Peyer's patch (tissue), 4 donors: ENCODE measurements around the gene PEDS1.

Experiments used
- CTCF ChIP-seq, 6 experiments: fragments of 450-650 bp in 4 of 6; fragments of 200-600 bp in 2 of 6; sonication (generic) in 1 of 6; IDR thresholded peaks; one replicate each; pipeline ENCODE4 v1.5.1; 2017 to 2019; ENCODE audit warnings: antibody characterized with exemption in 6 of 6, mild to moderate bottlenecking in 3 of 6, moderate library complexity in 1 of 6
- POLR2A ChIP-seq, 2 donors: fragments of 450-650 bp; IDR thresholded peaks; one replicate each; pipeline ENCODE4 v1.5.1; 2017; ENCODE audit warnings: antibody characterized with exemption in 2 of 2, mild to moderate bottlenecking in 2 of 2, moderate library complexity in 2 of 2

- TF ChIP-seq CTCF (IDR thresholded peaks at IDR 0.05), result no peak
- no peak for TF ChIP-seq POLR2A (IDR thresholded peaks at IDR 0.05)
These were observed 43.4 kb upstream of the PEDS1 start for GRCh38 chr20:50196896-50197295.
